ENCODE results near the gene MYO1G. TPM values are rescaled to one million over a fixed set of nuclear protein-coding genes. Genes with fewer than 3 reads are reported as not detected.

MYO1G gene
- total RNA-seq, 1 experiment from 2014 or later: 0.17 TPM

GRCh38 chr7:44999245-45000092 lies 20.7 kb upstream of the MYO1G start:
- intact Hi-C loops (cut with micrococcal nuclease; ENCODE audit: unreplicated experiment): loop anchor here (5.0 kb wide), 1 partner anchor 113 kb away; the partner anchor contains the start of gene TBRG4
- peak overlapping the region; percentile 60 for H3K4me3 ChIP-seq (ENCODE audit: low read depth, low read length, poor library complexity, severe bottlenecking)
- ChIA-PET POLR2A (ENCODE audit: low non-redundant PET) (interaction anchor here (0.5 to 0.7 kb wide), 5 partner anchors 25 to 913 kb away, joined by 3 to 8 read pairs (median 6); no protein-coding TSS in a partner anchor), CTCF (interaction anchor here (0.6 to 0.9 kb wide), 7 partner anchors 18 to 393 kb away, joined by 3 to 6 read pairs (median 5); no protein-coding TSS in a partner anchor)
- TF ChIP-seq, protein P1, sequence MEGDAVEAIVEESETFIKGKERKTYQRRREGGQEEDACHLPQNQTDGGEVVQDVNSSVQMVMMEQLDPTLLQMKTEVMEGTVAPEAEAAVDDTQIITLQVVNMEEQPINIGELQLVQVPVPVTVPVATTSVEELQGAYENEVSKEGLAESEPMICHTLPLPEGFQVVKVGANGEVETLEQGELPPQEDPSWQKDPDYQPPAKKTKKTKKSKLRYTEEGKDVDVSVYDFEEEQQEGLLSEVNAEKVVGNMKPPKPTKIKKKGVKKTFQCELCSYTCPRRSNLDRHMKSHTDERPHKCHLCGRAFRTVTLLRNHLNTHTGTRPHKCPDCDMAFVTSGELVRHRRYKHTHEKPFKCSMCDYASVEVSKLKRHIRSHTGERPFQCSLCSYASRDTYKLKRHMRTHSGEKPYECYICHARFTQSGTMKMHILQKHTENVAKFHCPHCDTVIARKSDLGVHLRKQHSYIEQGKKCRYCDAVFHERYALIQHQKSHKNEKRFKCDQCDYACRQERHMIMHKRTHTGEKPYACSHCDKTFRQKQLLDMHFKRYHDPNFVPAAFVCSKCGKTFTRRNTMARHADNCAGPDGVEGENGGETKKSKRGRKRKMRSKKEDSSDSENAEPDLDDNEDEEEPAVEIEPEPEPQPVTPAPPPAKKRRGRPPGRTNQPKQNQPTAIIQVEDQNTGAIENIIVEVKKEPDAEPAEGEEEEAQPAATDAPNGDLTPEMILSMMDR (conservative IDR thresholded peaks at IDR 0.05; ENCODE audit: low read depth, low read length): no peak
- no peak for TF ChIP-seq EZH2 (IDR thresholded peaks at IDR 0.05; ENCODE audit: borderline replicate concordance, low read depth, low read length, poor library complexity, severe bottlenecking)
- no peaks in the 10 kb centered on the region for H3K36me3 ChIP-seq (ENCODE audit: insufficient read depth, low read length, poor library complexity, severe bottlenecking)
- H3K27ac ChIP-seq (ENCODE audit: low read depth, low read length, poor library complexity, severe bottlenecking): peak overlapping the region; percentile 76
- BruUV-seq (replicated peaks): TSS peak; percentile 87
- no peaks in the 10 kb centered on the region for H3K9me3 ChIP-seq (ENCODE audit: low read depth, low read length, poor library complexity, severe bottlenecking)
- H3K27me3 ChIP-seq (replicated peaks; ENCODE audit: insufficient read depth, low read depth, low read length, poor library complexity): no peaks in the 10 kb centered on the region
- DNase-seq (ENCODE audit: low spot score): peak; percentile 100
- peaks cover 6% of the 10 kb centered on the region for H3K4me1 ChIP-seq (ENCODE audit: insufficient read depth, low read length, poor library complexity, severe bottlenecking)

DNA sequence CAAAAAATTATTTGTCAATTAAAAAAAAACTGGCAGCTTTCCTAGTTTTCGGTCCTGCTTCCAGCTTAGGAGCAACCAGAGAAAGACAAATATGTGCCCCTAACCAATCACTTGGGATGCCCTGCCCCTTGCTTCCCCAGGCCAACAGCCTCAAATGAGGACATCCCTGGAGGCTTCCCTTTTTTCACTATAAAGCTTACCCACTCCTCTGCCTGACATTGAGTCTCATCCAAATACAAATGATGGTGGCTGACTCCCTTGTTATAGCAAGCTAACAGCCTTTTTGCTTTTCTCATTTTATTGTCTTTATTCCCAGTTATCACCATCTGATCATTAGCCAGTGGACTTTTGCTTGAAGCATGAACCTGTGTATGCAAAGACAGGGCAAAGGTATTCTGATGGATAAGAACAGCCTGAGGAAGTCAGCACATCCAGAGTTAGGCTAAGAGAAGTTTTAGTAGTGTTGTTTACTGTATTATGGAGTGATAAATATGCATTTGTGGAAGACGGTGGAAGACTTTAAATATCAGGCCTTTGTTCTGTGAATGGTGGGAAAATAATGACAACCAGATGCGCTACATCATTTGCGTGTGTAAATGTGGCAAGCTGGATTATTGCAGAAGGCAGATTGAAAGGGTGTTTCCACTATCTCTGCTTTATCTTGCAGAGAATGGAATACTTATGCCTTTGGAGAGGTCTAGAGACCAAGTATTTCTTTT lies 19.5 kb upstream of the MYO1G start:
- Histone ChIP-seq H3K4me1 (ENCODE audit: insufficient read depth, low read length, poor library complexity, severe bottlenecking) (peaks cover 6% of the 10 kb centered on the region), H3K36me3 (ENCODE audit: insufficient read depth, low read length, poor library complexity, severe bottlenecking) (no peaks in the 10 kb centered on the region), H3K9me3 (ENCODE audit: low read depth, low read length, poor library complexity, severe bottlenecking) (no peaks in the 10 kb centered on the region), H3K27me3 (replicated peaks; ENCODE audit: insufficient read depth, low read depth, low read length, poor library complexity) (no peaks in the 10 kb centered on the region), H3K4me3 (ENCODE audit: low read depth, low read length, poor library complexity, severe bottlenecking) (peak overlapping the region; percentile 60), H3K27ac (ENCODE audit: low read depth, low read length, poor library complexity, severe bottlenecking) (no peak overlapping the region)
- no TSS peak for BruUV-seq (replicated peaks)
- CTCF ChIA-PET: interaction anchor here (0.6 kb wide), 1 partner anchor 33 kb away, joined by 4 read pairs; no protein-coding TSS in a partner anchor
- no peak for DNase-seq (ENCODE audit: low spot score)
- TF ChIP-seq, protein P1 (conservative IDR thresholded peaks at IDR 0.05; ENCODE audit: low read depth, low read length): no peak
- no peak for TF ChIP-seq EZH2 (IDR thresholded peaks at IDR 0.05; ENCODE audit: borderline replicate concordance, low read depth, low read length, poor library complexity, severe bottlenecking)
- intact Hi-C loops (cut with micrococcal nuclease; ENCODE audit: unreplicated experiment): loop anchor here (5.0 kb wide), 1 partner anchor 114 kb away; the partner anchor contains the start of gene TBRG4
- POLR2A ChIA-PET (ENCODE audit: low non-redundant PET): interaction anchor here (0.7 kb wide), 1 partner anchor 420 kb away, joined by 8 read pairs; no protein-coding TSS in a partner anchor
